ENCODE measurements around the gene SLTM.

Gene SLTM

DNA sequence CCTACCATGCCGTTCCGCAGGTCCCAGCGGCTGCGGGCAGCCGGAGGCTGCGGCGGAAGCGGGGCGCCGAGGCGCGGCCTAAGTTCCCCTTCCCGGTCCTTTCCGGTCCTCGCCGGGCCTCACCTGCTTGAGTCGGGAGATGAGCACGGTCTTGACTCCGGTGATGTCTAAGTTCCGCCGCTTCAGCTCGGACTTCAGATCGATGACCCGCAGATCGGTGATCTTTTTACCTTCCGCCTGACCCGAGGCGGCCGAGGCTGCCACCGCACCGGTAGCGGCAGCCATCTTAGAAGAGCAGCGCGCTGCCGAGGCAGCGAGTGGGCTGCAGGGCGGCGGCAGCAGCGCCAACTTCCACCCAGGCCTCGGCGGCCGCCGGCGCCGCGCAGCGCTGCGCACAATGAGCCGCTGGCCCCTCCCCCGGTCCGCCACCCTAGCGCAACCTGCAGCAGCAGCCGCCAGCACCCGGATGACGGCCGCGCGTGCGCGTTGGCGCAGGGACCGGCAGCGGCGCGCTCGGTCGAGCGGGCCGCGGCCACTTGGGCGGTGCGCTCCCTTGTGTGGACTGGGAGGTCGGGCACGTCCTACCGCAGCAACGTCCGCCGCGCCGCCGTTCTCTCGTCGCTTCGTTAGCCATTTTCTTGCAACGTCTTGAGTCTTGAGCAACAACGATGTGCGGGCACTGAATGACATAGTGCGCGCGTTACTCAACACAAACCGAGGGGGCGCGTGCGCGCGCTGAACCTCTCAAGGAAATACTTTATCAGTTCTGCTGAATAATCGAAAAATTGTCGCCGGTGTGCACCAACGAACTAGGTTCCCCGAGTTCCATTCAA, at the start of gene SLTM:
Gene SLTM (minus strand): TSS at position 399 of the 833 bp plus-strand sequence. CDS start 114 bp downstream, at position 285.
- DNase-seq, result peak; percentile 90 to 91
- Mint-ChIP-seq H3K9me3 (no peaks in the 10 kb centered on the region), H3K4me1 (peaks cover 16% of the 10 kb centered on the region), H3K4me3 (peak within 1 kb of the TSS; percentile 96 to 99), H3K27ac (peak within 1 kb of the TSS; percentile 100), H3K27me3 (no peaks in the 10 kb centered on the region)
- peak; percentile 96 for ATAC-seq

DNA sequence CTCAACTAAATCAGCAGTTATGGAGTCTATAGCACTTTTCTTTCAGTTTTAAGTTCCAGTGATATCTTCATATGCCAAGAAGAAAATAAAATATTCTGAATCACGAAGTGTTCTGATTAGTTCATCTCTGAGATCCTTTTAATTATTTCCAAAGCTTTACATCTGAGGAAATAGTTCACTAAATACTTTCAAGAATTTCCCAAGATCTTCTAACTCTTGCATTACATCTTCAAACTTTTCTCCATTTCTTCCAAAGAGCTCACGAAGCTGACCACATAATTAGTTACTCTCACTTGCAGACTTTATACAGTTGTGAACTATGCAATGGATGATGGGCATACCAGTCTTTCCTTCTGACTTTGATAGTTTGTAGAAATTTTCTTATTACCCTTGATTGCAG, 49.8 kb upstream of the SLTM start:
- Mint-ChIP-seq H3K27ac (no peak overlapping the region), H3K4me3 (no peak overlapping the region), H3K9me3 (no peaks in the 10 kb centered on the region), H3K27me3 (no peaks in the 10 kb centered on the region), H3K4me1 (peaks cover 47% of the 10 kb centered on the region)
- DNase-seq (no peak), ATAC-seq (no peak)

DNA sequence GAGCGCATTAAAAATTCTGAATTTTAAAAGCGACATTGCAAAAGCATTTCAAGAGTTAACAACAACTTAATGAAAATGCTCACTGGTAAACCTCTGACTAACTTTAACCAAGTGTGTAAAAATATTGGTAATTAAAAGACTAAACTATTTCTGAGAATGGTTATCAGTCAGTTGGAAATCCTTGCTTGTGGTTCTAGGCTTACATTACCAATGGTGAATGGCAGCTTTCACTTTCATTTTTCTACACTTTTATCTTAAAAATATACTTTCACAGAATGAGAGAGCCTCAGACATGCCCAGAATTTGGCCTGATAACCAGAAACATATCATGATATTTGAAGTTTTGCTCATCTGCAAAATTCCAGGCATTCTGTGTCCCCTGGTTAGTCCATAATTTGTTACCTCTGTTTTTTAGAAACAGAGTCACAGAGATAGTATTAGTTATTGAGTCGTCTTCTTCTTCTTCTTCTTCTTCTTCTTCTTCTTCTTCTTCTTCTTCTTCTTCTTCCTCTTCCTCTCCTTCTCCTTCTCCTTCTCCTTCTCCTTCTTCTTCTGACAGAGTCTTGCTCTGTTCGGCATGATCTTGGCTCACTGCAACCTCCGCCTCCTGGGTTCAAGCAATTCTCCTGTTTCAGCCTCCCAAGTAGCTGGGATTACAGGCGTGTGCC, 48.5 kb upstream of the SLTM start:
- peak overlapping the region; percentile 55 to 68 for H3K4me3 Mint-ChIP-seq
- H3K9me3 Mint-ChIP-seq, result no peaks in the 10 kb centered on the region
- ATAC-seq (peak; percentile 16), DNase-seq (no peak)
- H3K4me1 Mint-ChIP-seq, result peaks cover 44% of the 10 kb centered on the region
- H3K27ac Mint-ChIP-seq, result peak overlapping the region in 1 of 2 donors; percentile 82
- no peaks in the 10 kb centered on the region for H3K27me3 Mint-ChIP-seq

DNA sequence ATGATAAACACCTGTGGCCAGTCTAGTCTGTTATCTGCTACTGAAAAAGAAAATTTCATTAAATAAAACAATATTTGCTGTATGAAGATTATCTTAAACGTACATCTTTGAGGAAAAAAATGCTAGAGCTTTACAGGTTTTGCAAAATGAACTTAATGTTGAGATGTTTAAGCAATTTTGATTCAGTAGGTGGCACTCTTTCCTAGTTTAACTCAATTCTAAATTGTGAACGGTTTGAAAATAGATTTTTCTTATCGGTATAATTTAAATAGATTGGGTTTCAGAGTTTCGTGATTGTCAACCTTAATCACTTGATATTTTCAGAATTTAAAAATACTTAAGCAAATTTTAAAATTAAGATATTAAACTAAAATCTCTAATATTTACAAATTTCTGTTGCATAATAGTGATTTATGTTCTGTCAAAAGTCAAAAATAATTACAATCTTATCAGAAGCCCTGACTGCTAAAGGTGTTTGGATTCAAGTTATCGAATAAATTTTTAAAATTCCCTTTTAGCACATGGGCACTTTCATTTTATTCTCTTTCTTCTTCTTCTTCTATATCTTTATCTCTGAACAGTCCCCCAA, 47.0 kb upstream of the SLTM start:
- ATAC-seq, result no peak
- Mint-ChIP-seq H3K4me3 (peak overlapping the region in 1 of 2 donors; percentile 17), H3K27ac (peak overlapping the region in 1 of 2 donors; percentile 83)

DNA sequence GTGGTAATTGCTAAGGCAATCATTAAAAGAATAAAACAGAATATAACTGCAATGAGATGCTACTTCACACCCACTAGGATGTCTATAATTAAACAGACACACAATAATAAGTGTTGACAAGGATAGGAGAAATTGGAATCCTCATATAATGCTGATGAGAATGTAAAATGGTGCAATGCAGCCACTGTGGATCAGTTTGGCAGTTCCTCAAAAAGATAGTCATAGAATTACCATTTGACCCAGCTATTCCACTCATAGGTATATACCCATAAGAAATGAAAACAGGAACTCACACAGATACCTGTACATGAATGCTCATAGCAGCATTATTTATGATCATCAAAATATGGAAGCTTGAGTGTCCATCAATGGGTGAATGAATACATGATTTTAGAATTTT, 44.4 kb upstream of the SLTM start:
- peaks cover 53% of the 10 kb centered on the region for H3K4me1 Mint-ChIP-seq
- no peaks in the 10 kb centered on the region for H3K27me3 Mint-ChIP-seq
- ATAC-seq (no peak), DNase-seq (no peak)
- no peak overlapping the region for H3K27ac Mint-ChIP-seq
- no peak overlapping the region for H3K4me3 Mint-ChIP-seq
- no peaks in the 10 kb centered on the region for H3K9me3 Mint-ChIP-seq

More for the DNA sequence above, 47.0 kb upstream of the SLTM start:
- Mint-ChIP-seq H3K9me3 (no peaks in the 10 kb centered on the region), H3K27me3 (no peaks in the 10 kb centered on the region), H3K4me1 (peaks cover 47% of the 10 kb centered on the region)
- no peak for DNase-seq

DNA sequence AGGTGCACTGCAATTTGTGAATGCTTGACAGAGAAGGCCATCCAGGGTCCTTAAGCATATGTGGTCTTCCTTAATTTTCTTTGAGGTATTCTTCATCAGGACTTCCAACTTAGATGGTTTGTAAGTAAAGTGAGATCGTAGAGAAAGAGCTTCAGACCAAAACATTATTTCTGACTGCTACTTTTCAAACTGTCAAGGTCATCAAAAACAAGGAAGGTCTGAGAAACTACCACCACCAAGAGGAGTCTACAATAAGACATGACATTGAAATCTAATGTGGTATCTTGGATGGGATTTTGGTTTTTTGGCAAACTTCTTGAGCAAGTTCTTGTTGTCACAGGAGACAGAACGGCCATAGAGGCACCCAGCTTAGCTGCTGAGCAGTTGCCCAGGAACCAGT, 34.0 kb upstream of the SLTM start:
- H3K4me1 Mint-ChIP-seq, result no peaks in the 10 kb centered on the region
- H3K9me3 Mint-ChIP-seq, result no peaks in the 10 kb centered on the region
- no peak for DNase-seq
- H3K27me3 Mint-ChIP-seq, result no peaks in the 10 kb centered on the region
- peak overlapping the region in 1 of 2 donors; percentile 20 for H3K27ac Mint-ChIP-seq
- ATAC-seq, result no peak
- no peak overlapping the region for H3K4me3 Mint-ChIP-seq

DNA sequence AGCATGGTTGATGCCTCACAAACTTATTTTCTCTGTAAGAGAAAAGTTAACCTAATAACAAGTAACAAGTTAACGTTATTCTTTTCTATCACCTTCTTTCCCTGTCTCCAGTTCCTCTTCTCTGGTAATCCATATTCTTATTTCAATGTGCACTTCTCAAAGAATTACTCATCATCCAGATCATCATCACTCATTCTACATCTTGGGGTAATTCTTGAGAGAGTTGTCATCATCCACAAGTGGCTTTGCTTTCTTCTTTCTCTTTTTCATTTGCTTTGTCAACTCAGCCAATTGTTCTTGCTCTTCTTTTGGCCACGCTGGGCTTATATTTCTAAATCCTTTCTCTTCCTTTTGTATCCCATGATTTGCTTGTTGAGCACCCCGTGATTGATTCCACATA, 33.2 kb upstream of the SLTM start:
- no peaks in the 10 kb centered on the region for H3K27me3 Mint-ChIP-seq
- no peaks in the 10 kb centered on the region for H3K9me3 Mint-ChIP-seq
- no peaks in the 10 kb centered on the region for H3K4me1 Mint-ChIP-seq
- no peak overlapping the region for H3K27ac Mint-ChIP-seq
- no peak for DNase-seq
- no peak overlapping the region for H3K4me3 Mint-ChIP-seq
- no peak for ATAC-seq

DNA sequence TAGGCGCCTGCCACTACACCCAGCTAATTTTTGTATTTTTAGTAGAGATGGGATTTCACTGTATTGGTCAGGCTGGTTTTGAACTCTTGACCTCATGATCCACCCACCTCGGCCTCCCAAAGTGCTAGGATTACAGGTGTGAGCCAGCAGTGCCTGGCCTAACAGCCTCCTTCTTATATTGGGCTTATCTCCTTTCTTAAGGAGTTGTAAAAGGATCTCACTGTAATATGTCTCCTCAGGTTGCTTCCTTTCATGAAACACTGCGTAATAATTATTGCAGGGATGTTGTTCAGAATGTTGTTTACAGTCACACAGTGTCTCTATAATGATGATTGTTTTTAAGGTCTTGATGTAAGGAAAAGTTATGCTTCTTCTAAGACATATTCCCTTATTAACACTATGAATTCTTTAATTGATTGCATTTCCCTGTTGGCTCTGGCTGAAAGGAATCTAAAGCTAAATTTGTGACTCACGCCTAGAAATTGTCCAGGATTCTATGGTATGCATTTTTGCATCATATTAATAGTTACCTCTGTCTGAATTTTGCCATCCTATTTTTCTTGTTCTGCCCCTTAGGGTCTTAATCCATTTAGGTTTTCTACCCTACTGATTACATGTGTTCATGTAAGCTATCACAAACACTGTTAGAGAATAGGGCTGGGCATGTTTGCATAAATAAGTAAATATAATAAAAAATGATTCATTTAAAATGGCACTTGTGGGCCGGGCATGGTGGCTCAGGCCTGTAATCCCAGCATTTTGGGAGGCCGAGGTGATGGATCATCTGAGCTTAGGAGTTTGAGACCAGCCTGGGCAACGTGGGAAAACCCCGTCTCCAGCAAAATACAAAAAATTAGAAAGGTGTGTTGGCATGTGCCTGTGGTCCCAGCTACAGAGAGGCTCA, 29.4 kb upstream of the SLTM start:
- no peaks in the 10 kb centered on the region for H3K9me3 Mint-ChIP-seq
- no peaks in the 10 kb centered on the region for H3K27me3 Mint-ChIP-seq
- no peak overlapping the region for H3K4me3 Mint-ChIP-seq
- no peak overlapping the region for H3K27ac Mint-ChIP-seq
- H3K4me1 Mint-ChIP-seq, result no peaks in the 10 kb centered on the region
- no peak for DNase-seq
- no peak for ATAC-seq

DNA sequence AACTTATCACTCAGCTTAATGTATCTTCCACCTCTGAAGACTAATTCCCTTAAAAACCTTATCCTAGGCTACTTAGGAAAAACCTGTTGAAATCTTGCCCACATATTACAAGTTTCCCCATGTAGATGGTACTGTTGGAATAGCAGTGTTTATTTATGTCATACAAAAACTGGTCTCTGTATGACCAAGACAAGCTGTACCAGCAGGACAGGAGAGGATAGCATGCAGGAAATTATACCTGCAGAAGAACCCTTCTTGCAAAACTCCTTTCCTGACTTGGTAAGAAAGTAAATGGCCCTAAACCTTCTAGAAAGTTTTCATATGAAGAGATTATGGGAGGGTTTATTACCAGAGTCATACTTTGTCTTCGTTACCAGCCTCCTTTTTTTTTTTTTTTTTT, 28.7 kb upstream of the SLTM start:
- H3K4me3 Mint-ChIP-seq, result no peak overlapping the region
- H3K4me1 Mint-ChIP-seq, result peaks cover 6% of the 10 kb centered on the region
- ATAC-seq (no peak), DNase-seq (no peak)
- no peak overlapping the region for H3K27ac Mint-ChIP-seq
- H3K9me3 Mint-ChIP-seq, result no peaks in the 10 kb centered on the region
- no peaks in the 10 kb centered on the region for H3K27me3 Mint-ChIP-seq

DNA sequence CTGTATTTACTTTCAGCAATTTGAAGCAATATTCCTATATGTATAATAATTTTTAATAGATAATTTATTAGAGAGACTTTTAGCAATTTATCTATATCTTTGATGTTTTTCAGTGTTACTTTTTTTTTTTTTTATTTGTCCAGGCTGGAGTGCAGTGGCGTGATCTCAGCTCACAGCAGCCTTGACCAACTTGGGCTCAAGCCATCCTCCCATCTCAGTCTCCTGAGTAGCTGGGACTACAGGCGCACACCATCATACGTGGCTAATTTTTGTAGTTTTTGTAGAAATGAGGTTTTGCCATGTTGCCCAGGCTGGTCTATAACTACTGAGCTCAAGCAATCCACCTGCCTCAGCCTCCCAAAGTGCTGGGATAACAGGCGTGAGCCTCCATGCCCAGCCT, 25.3 kb upstream of the SLTM start:
- Mint-ChIP-seq H3K4me1 (peaks cover 6% of the 10 kb centered on the region), H3K27ac (no peak overlapping the region), H3K4me3 (no peak overlapping the region), H3K9me3 (no peaks in the 10 kb centered on the region), H3K27me3 (no peaks in the 10 kb centered on the region)
- ATAC-seq (no peak), DNase-seq (no peak)

DNA sequence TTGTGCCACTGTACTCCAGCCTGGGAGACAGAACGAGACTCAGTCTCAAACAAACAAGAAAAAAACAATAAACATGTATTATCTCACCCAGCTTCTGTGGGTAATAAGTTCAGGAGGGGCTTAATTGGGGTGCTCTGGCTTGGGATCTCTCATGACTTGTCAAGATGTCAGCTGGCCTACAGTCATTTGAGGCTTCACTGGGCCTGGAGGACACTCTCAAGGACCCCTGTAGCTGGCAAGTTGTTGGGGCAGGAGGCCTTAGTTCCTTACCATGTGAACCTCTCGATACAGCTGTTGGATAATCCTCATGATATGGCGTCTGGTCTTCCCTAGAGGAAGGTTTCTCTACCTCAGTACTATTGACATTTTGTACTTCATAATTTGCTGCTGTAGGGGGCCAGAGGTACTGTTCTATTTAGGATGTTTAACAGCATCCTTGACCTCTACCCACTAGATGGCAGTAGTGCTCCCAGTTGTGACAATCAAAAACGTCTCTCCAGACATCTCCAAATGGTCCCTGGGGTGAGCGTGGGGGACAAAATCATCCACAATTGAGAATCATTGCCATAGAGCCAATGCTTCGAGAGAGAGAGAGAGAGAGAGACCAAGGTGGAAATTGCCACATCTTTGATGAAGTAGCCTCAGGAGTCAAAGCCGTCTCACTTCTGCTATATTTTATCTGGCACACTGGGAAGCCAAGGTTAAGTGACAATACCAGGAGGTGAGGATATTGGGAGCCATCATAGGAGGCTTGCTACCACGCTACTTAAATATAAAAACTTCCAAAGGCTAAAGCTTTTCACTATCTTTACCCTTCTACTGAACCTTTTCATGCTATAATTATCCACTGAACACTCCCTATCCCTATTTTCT, 23.9 kb upstream of the SLTM start:
- ATAC-seq, result peak; percentile 92
- H3K27me3 Mint-ChIP-seq, result no peaks in the 10 kb centered on the region
- no peak overlapping the region for H3K4me3 Mint-ChIP-seq
- no peaks in the 10 kb centered on the region for H3K9me3 Mint-ChIP-seq
- DNase-seq, result peak; percentile 53 to 58
- peaks cover 15% of the 10 kb centered on the region for H3K4me1 Mint-ChIP-seq
- H3K27ac Mint-ChIP-seq, result no peak overlapping the region

DNA sequence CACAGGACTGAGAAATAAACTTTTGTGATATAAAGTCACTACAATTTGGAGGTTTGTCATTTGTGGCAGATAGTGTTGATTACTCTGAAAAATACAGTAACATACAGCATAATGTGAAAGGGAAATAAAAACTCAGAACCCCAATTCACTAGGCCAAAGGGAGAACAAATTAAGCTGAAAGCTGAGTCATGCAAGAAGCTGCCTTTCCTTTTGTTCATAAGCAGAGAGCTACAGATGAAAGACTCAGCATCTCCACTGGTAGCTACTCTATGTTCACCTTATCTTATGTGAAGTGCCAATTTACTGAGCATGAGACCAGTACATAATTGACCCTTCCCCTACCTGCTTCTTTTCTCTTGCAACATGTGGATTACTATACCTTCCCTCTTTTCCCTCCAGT, 19.3 kb upstream of the SLTM start:
- Mint-ChIP-seq H3K27ac (no peak overlapping the region), H3K27me3 (no peaks in the 10 kb centered on the region), H3K4me3 (no peak overlapping the region), H3K9me3 (no peaks in the 10 kb centered on the region), H3K4me1 (peaks cover 15% of the 10 kb centered on the region)
- no peak for ATAC-seq
- no peak for DNase-seq

DNA sequence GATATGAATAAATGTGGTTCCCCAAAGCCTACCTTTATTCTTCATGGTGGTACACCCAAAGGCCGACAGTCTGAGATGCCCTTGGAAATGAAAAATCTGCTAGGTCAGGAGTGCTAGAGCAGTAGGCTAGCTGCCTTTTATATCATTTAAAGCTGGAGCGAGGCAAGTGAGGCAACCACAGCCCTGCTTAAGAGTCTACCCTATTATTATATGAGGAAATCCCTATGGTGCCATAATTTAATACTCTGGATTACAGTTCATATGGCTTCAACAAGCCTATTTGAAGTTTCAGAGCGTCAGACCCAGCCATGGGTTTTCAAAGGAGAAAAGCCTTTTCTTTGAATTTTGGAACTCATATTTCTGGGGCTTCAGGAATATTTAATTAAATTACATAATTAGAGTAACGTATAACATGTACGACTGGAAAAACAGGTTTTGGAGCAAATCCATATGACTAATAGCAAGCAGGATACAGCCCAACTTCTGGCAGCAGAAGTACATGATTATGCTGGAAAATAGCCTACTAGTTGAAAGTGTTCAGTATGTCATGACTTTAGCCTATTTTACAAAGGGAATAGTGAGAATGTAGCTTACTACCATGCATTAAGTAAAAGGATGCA, 18.0 kb upstream of the SLTM start:
- no peak overlapping the region for H3K4me3 Mint-ChIP-seq

DNA sequence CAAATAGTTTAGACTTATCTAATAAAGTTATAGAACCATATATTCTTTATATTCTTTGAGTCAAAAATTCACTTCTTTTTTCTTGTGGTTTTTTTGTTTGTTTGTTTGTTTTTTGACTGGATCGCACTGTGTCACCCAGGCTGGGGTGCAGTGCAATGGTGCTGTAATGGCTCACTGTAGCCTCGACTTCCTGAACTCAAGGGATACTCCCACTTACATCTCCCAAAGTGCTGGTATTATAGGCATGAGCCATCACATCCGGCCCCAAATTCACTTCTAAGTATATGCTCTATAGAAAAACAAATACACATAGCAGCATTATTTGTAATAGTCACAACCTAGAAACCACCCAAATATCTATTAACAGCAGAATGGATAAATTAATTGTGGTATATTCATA, 13.7 kb upstream of the SLTM start:
- DNase-seq, result no peak

More for the DNA sequence above, 18.0 kb upstream of the SLTM start:
- no peak for ATAC-seq
- Mint-ChIP-seq H3K27ac (no peak overlapping the region), H3K4me1 (peaks cover 10% of the 10 kb centered on the region), H3K9me3 (no peaks in the 10 kb centered on the region), H3K27me3 (no peaks in the 10 kb centered on the region)
- DNase-seq, result no peak

More for the DNA sequence above, 13.7 kb upstream of the SLTM start:
- Mint-ChIP-seq H3K9me3 (no peaks in the 10 kb centered on the region), H3K27ac (no peak overlapping the region), H3K27me3 (peaks cover 1% of the 10 kb centered on the region), H3K4me3 (no peak overlapping the region), H3K4me1 (no peaks in the 10 kb centered on the region)
- ATAC-seq, result no peak
